CD14-positive monocyte (primary cell): Measurements from ENCODE around the gene LCN2. TPM values are rescaled to one million over a fixed set of nuclear protein-coding genes. Genes with fewer than 3 reads are reported as not detected.

Source experiments
- DNase-seq, 3 donors: peaks; one replicate each; pipeline ENCODE4 v3.0.0-alpha.2; 2011 to 2022
- H2AFZ ChIP-seq: 2 replicates; pipeline ENCODE4 v1.6.0; 2012; ENCODE audit warnings: mild to moderate bottlenecking, low read depth, low read length, inconsistent platforms; ENCODE audit not compliant: insufficient read depth, poor library complexity, severe bottlenecking
- H3K27ac ChIP-seq, 2 donors: 1 replicate in 1 of 2; 2 replicates in 1 of 2; pipeline ENCODE4 v1.5.1; 2012 to 2013; ENCODE audit warnings: low read length in 2 of 2, control low read depth in 1 of 2, inconsistent platforms in 1 of 2, low read depth in 1 of 2, mild to moderate bottlenecking in 1 of 2
- H3K27me3 ChIP-seq, 2 donors: one replicate each; pipeline versions ENCODE4 v1.6.0 to v1.6.1; 2011 to 2013; ENCODE audit warnings: low read length in 2 of 2; ENCODE audit not compliant: control insufficient read depth in 2 of 2, insufficient read depth in 2 of 2
- H3K36me3 ChIP-seq, 2 donors: replicated peaks in 1 of 2; 1 replicate in 1 of 2; 2 replicates in 1 of 2; pipeline versions ENCODE4 v1.5.1 to v1.6.1; 2012 to 2013; ENCODE audit warnings: low read length in 2 of 2, control low read depth in 1 of 2, inconsistent platforms in 1 of 2, mild to moderate bottlenecking in 1 of 2; ENCODE audit not compliant: insufficient read depth in 2 of 2, control insufficient read depth in 1 of 2
- H3K4me1 ChIP-seq, 2 donors: 1 replicate in 1 of 2; 2 replicates in 1 of 2; pipeline versions ENCODE4 v1.5.1 to v1.6.1; 2012 to 2013; ENCODE audit warnings: low read length in 2 of 2, control low read depth in 1 of 2, inconsistent platforms in 1 of 2, mild to moderate bottlenecking in 1 of 2, moderate library complexity in 1 of 2; ENCODE audit not compliant: insufficient read depth in 2 of 2, control insufficient read depth in 1 of 2
- H3K4me2 ChIP-seq: replicated peaks from 2 replicates; pipeline ENCODE3; 2012; ENCODE audit warnings: low read length, moderate library complexity, mild to moderate bottlenecking; ENCODE audit not compliant: poor library complexity, severe bottlenecking; ENCODE audit errors: extremely low read depth
- H3K4me3 ChIP-seq, 3 experiments: fragments of 200-600 bp in 1 of 3; sonication (generic) in 1 of 3; replicated peaks in 1 of 3; 1 replicate in 2 of 3; 2 replicates in 1 of 3; pipeline ENCODE4 v1.5.1; 2011 to 2013; ENCODE audit warnings: low read length in 3 of 3, mild to moderate bottlenecking in 3 of 3, control low read depth in 2 of 3, low read depth in 2 of 3, inconsistent platforms in 1 of 3, moderate library complexity in 1 of 3
- H3K79me2 ChIP-seq: 2 replicates; pipeline ENCODE4 v1.6.0; 2012; ENCODE audit warnings: mild to moderate bottlenecking, control low read depth, inconsistent platforms, low read length, moderate library complexity; ENCODE audit not compliant: insufficient read depth
- H3K9ac ChIP-seq: 2 replicates; pipeline ENCODE4 v1.6.0; 2017; ENCODE audit warnings: low read length, mild to moderate bottlenecking; ENCODE audit not compliant: insufficient read depth, poor library complexity, severe bottlenecking
- H3K9me3 ChIP-seq, 2 donors: replicated peaks in 1 of 2; 1 replicate in 1 of 2; 2 replicates in 1 of 2; pipeline versions ENCODE4 v1.5.1 to v1.6.1; 2012 to 2013; ENCODE audit warnings: low read length in 2 of 2, control low read depth in 1 of 2; ENCODE audit not compliant: control insufficient read depth in 1 of 2, insufficient read depth in 1 of 2
- H4K20me1 ChIP-seq: 2 replicates; pipeline ENCODE4 v1.6.0; 2012; ENCODE audit warnings: mild to moderate bottlenecking, low read length, control low read depth, moderate library complexity; ENCODE audit not compliant: insufficient read depth
- H3K27ac Mint-ChIP-seq, 7 donors: one replicate each; pipeline ENCODE4 v1.8.0; 2020; ENCODE audit warnings: mild to moderate bottlenecking in 7 of 7, mixed read lengths in 7 of 7, moderate library complexity in 6 of 7, inconsistent platforms in 2 of 7
- H3K27me3 Mint-ChIP-seq, 3 donors: one replicate each; pipeline ENCODE4 v1.8.0; 2021 to 2022; ENCODE audit warnings: low read depth in 3 of 3, mild to moderate bottlenecking in 3 of 3, mixed read lengths in 3 of 3, moderate library complexity in 3 of 3, inconsistent platforms in 1 of 3
- H3K36me3 Mint-ChIP-seq, 2 donors: one replicate each; pipeline ENCODE4 v1.8.0; 2020; ENCODE audit warnings: mixed read lengths in 2 of 2, inconsistent platforms in 1 of 2, mild to moderate bottlenecking in 1 of 2
- H3K4me1 Mint-ChIP-seq: one replicate; pipeline ENCODE4 v1.8.0; 2020; ENCODE audit warnings: mild to moderate bottlenecking, mixed read lengths
- H3K4me3 Mint-ChIP-seq, 2 donors: one replicate each; pipeline ENCODE4 v1.8.0; 2020; ENCODE audit warnings: mild to moderate bottlenecking in 2 of 2, mixed read lengths in 2 of 2, moderate library complexity in 1 of 2
- H3K9me3 Mint-ChIP-seq, 7 donors: one replicate each; pipeline ENCODE4 v1.8.0; 2020 to 2022; ENCODE audit warnings: mixed read lengths in 7 of 7, mild to moderate bottlenecking in 6 of 7, moderate library complexity in 6 of 7, inconsistent platforms in 2 of 7
- CTCF ChIP-seq: fragments of 200-600 bp; IDR thresholded peaks from one replicate; pipeline ENCODE4 v1.8.0; 2022; ENCODE audit warnings: antibody characterized with exemption, mild to moderate bottlenecking
- WGBS: methylation state at CpG from one replicate; pipeline ENCODE4 v1.1.5; 2013; ENCODE audit warnings: missing lambda C conversion rate; ENCODE audit not compliant: insufficient coverage; 5-methylcytosine and 5-hydroxymethylcytosine counted together
- intact Hi-C, 2 donors: fragments of 100-400 bp; cut with micrococcal nuclease; formaldehyde crosslinking; loops; one replicate each; pipeline versions ENCODE4 v1.15.0 to v1.15.1; 2023
- polyA plus RNA-seq, 3 donors: library from polyadenylated mRNA; depleted of rRNA in 1 of 3; unstranded in 2 of 3; stranded (reverse) in 1 of 3; fragments of 300-500 nt in 2 of 3; fragments of >200 nt in 1 of 3; fragmentation: Illumina TruSeq in 2 of 3; gene quantifications; 1 replicate in 2 of 3; 2 replicates in 1 of 3; pipeline ENCODE4 v1.2.3, GENCODE V29; 2012 to 2021

The LCN2 gene
- polyA plus RNA-seq, 3 donors, result 0.83 TPM; not detected in 2

GRCh38 chr9:128118472-128118857 is 30.8 kb upstream of the LCN2 start:
- no peak overlapping the region for H3K4me2 ChIP-seq
- no peak for DNase-seq
- no peaks in the 10 kb centered on the region for H3K79me2 ChIP-seq
- H3K4me3 ChIP-seq, result no peak overlapping the region
- no peak overlapping the region for H2AFZ ChIP-seq
- Mint-ChIP-seq H3K9me3 (peaks cover 0 to under 1% (median 0%) of the 10 kb centered on the region in 7 donors), H3K4me3 (no peak overlapping the region), H3K27me3 (peaks cover 2 to 6% (median 3%) of the 10 kb centered on the region in 3 donors), H3K4me1 (peaks cover 15% of the 10 kb centered on the region), H3K27ac (no peak overlapping the region), H3K36me3 (peaks cover 32 to 50% of the 10 kb centered on the region in 2 donors)
- no peak overlapping the region for H3K27ac ChIP-seq
- peaks cover 8 to 17% of the 10 kb centered on the region in 2 donors for H3K4me1 ChIP-seq
- TF ChIP-seq CTCF, result no peak
- intact Hi-C loops, result loop anchor here in 1 of 2 donors (5.0 kb wide), 1 partner anchor 176 kb away; no protein-coding TSS in a partner anchor
- H4K20me1 ChIP-seq, result no peaks in the 10 kb centered on the region
- peaks cover 31 to 32% of the 10 kb centered on the region in 2 donors for H3K36me3 ChIP-seq
- WGBS, result 89% methylated on average over 3 of the region's 3 CpGs
- H3K9ac ChIP-seq, result no peak overlapping the region
- H3K27me3 ChIP-seq, result no peaks in the 10 kb centered on the region
- H3K9me3 ChIP-seq, result no peaks in the 10 kb centered on the region

- H3K27ac Mint-ChIP-seq, result no peak overlapping the region
- peaks cover 35 to 53% of the 10 kb centered on the region in 2 donors for H3K36me3 Mint-ChIP-seq
- no peak for TF ChIP-seq CTCF
- Histone ChIP-seq H3K27me3 (no peaks in the 10 kb centered on the region), H4K20me1 (no peaks in the 10 kb centered on the region), H3K9me3 (no peaks in the 10 kb centered on the region), H3K4me1 (peaks cover 8 to 17% of the 10 kb centered on the region in 2 donors), H2AFZ (no peak overlapping the region), H3K27ac (no peak overlapping the region), H3K79me2 (no peaks in the 10 kb centered on the region), H3K36me3 (peaks cover 37% of the 10 kb centered on the region in 2 donors), H3K4me3 (no peak overlapping the region), H3K4me2 (no peak overlapping the region), H3K9ac (no peak overlapping the region)
- 92% methylated on average over 9 of the region's 15 CpGs for WGBS
- intact Hi-C loops, result loop anchor here in 1 of 2 donors (5.0 kb wide), 1 partner anchor 177 kb away; no protein-coding TSS in a partner anchor
- no peaks in the 10 kb centered on the region for H3K9me3 Mint-ChIP-seq
- peaks cover 2 to 6% (median 3%) of the 10 kb centered on the region in 3 donors for H3K27me3 Mint-ChIP-seq
- DNase-seq, result no peak
- H3K4me3 Mint-ChIP-seq, result no peak overlapping the region
- peaks cover 15% of the 10 kb centered on the region for H3K4me1 Mint-ChIP-seq
These were observed 30.1 kb upstream of the LCN2 start for GRCh38 chr9:128118971-128119665.
